HepG2 (cell line): ENCODE data around the gene ETFDH. TPM values are rescaled to one million over a fixed set of nuclear protein-coding genes. Genes with fewer than 3 reads are reported as not detected.

ENCODE experiments used
- ATAC-seq: fragments of 200-7000 bp; cut with Tn5 transposase; 3 replicates; pipeline ENCODE4 v1.9.1; 2020; ENCODE audit warnings: mild to moderate bottlenecking, moderate library complexity
- Bru-seq: library from RNA; stranded (reverse); fragments of 400-500 nt; gene quantifications from one replicate; lab custom pipeline; 2021; lab: Mats Ljungman, UMichigan
- BruChase-seq, 2 experiments: library from RNA; stranded (reverse); fragments of 400-500 nt; gene quantifications; one replicate each; lab custom pipeline; 2021; lab: Mats Ljungman, UMichigan
- BruUV-seq: library from RNA; stranded (reverse); fragments of 400-500 nt; replicated peaks from 2 replicates; lab custom pipeline; 2021; lab: Mats Ljungman, UMichigan
- CTCF ChIA-PET: fragments of 300-600 bp; formaldehyde crosslinking; extraction: SDS; loops from one replicate; lab custom pipeline; 2021; ENCODE audit warnings: low total read pairs, inconsistent platforms, low intra/inter-chr PET ratio; lab: Yijun Ruan, JAX
- POLR2A ChIA-PET: fragments of 350-600 bp; sonication (Branson Sonifier 250); formaldehyde crosslinking; loops from one replicate; lab custom pipeline; 2020; ENCODE audit warnings: antibody characterized with exemption, inconsistent platforms; lab: Yijun Ruan, JAX
- DNase-seq: peaks from one replicate; pipeline ENCODE4 v3.0.0-alpha.2; 2015; ENCODE audit warnings: low spot score
- FAIRE-seq: peaks from 3 replicates; lab custom pipeline; 2011; peaks lifted over from hg19 to GRCh38; lab: Jason Lieb, UNC
- H2AFZ ChIP-seq: one replicate; pipeline ENCODE4 v1.6.1; 2011; ENCODE audit warnings: low read length, inconsistent platforms
- H3K27ac ChIP-seq: fragments of 300-600 bp; 3 replicates; pipeline ENCODE4 v1.8.0; 2011; ENCODE audit warnings: mixed run types, mild to moderate bottlenecking, mixed read lengths, low read length, inconsistent platforms; ENCODE audit not compliant: insufficient read depth; ENCODE audit errors: extremely low read length
- H3K27me3 ChIP-seq, 2 experiments: fragments of 200-600 bp in 1 of 2; 2 replicates in 1 of 2; 3 replicates in 1 of 2; pipeline versions ENCODE4 v1.6.0 to v1.8.0; 2011; ENCODE audit warnings: low read length in 2 of 2, mild to moderate bottlenecking in 2 of 2, moderate library complexity in 2 of 2, inconsistent platforms in 1 of 2; ENCODE audit not compliant: insufficient read depth in 2 of 2, control insufficient read depth in 1 of 2
- H3K36me3 ChIP-seq, 2 experiments: fragments of 200-600 bp in 1 of 2; replicated peaks in 1 of 2; 2 replicates in 1 of 2; 3 replicates in 1 of 2; pipeline versions ENCODE4 v1.5.1 to v1.8.0; 2011; ENCODE audit warnings: low read length in 2 of 2, inconsistent platforms in 1 of 2; ENCODE audit not compliant: insufficient read depth in 2 of 2, control insufficient read depth in 1 of 2
- H3K4me1 ChIP-seq: 2 replicates; pipeline ENCODE4 v1.5.1; 2012; ENCODE audit warnings: low read length, inconsistent platforms; ENCODE audit not compliant: insufficient read depth
- H3K4me2 ChIP-seq: 2 replicates; pipeline ENCODE4 v1.6.0; 2011; ENCODE audit warnings: low read depth, low read length, inconsistent platforms
- H3K4me3 ChIP-seq, 3 experiments: fragments of 200-600 bp in 1 of 3; sonication (generic), shearing (Covaris generic) in 1 of 3; replicated peaks in 1 of 3; 2 replicates each; pipeline ENCODE4 v1.5.1; 2011 to 2016; ENCODE audit warnings: low read length in 3 of 3, inconsistent platforms in 2 of 3, low read depth in 2 of 3, mild to moderate bottlenecking in 2 of 3, control low read depth in 1 of 3, mixed read lengths in 1 of 3; ENCODE audit not compliant: insufficient read depth in 1 of 3
- H3K79me2 ChIP-seq: one replicate; pipeline ENCODE4 v1.6.1; 2011; ENCODE audit warnings: low read length, inconsistent platforms; ENCODE audit not compliant: insufficient read depth
- H3K9ac ChIP-seq: 2 replicates; pipeline ENCODE4 v1.6.0; 2011; ENCODE audit warnings: mild to moderate bottlenecking, low read depth, low read length, inconsistent platforms; ENCODE audit not compliant: insufficient read depth
- H3K9me3 ChIP-seq: 2 replicates; pipeline ENCODE4 v1.5.1; 2012; ENCODE audit warnings: mild to moderate bottlenecking, low read length
- H4K20me1 ChIP-seq: 2 replicates; pipeline ENCODE4 v1.6.0; 2011; ENCODE audit warnings: inconsistent platforms, mild to moderate bottlenecking, low read length, moderate library complexity; ENCODE audit not compliant: insufficient read depth
- ARNT2 ChIP-seq: sonication (generic); formaldehyde crosslinking; IDR thresholded peaks from 2 replicates; pipeline ENCODE4 v1.8.0; 2022; ENCODE audit warnings: mild to moderate bottlenecking, low read depth, missing genetic modification reagents, moderate library complexity
- ATM ChIP-seq: fragments of 450-650 bp; IDR thresholded peaks from 2 replicates; pipeline ENCODE4 v1.7.1; 2017; ENCODE audit warnings: mild to moderate bottlenecking, borderline replicate concordance
- FOXA3 ChIP-seq: IDR thresholded peaks from 2 replicates; pipeline ENCODE4 v1.6.1; 2016; ENCODE audit warnings: missing genetic modification reagents, missing compliant biosample characterization
- HDAC1 ChIP-seq: sonication (generic); formaldehyde crosslinking; IDR thresholded peaks from 2 replicates; pipeline ENCODE4 v1.5.1; 2020; ENCODE audit warnings: mild to moderate bottlenecking, missing genetic modification reagents
- HNRNPH1 ChIP-seq: fragments of 200-400 bp; formaldehyde crosslinking; optimal IDR thresholded peaks from 2 replicates; pipeline ENCODE3; 2017; ENCODE audit warnings: mild to moderate bottlenecking, low read depth, low read length
- NFRKB ChIP-seq: fragments of 450-650 bp; IDR thresholded peaks from 2 replicates; pipeline ENCODE4 v1.6.1; 2017
- SAFB2 ChIP-seq: sonication (generic); formaldehyde crosslinking; IDR thresholded peaks from 2 replicates; pipeline ENCODE4 v1.5.1; 2020; ENCODE audit warnings: missing genetic modification reagents, low read depth, mild to moderate bottlenecking, borderline replicate concordance
- ZFP1 ChIP-seq: IDR thresholded peaks from 2 replicates; pipeline ENCODE4 v1.6.1; 2016
- ZNF121 ChIP-seq: sonication (generic); formaldehyde crosslinking; IDR thresholded peaks from 2 replicates; pipeline ENCODE4 v1.5.0; 2020; ENCODE audit warnings: mild to moderate bottlenecking, missing genetic modification reagents
- ZNF563 ChIP-seq: sonication (generic); formaldehyde crosslinking; IDR thresholded peaks from 2 replicates; pipeline ENCODE4 v1.8.0; 2022; ENCODE audit warnings: mild to moderate bottlenecking, moderate library complexity, missing genetic modification reagents
- WGBS: methylation state at CpG from one replicate; pipeline ENCODE4 v1.1.6; 2017; ENCODE audit warnings: low lambda C conversion rate; 5-methylcytosine and 5-hydroxymethylcytosine counted together
- in situ Hi-C: cut with HindIII; loops from 2 replicates; pipeline ENCODE4 v1.10.0; 2017; ENCODE audit warnings: low pct_unique_long_range_greater_than_20kb; ENCODE audit not compliant: extremely low pct_ligation_motif_present
- intact Hi-C: fragments of 100-400 bp; cut with micrococcal nuclease; formaldehyde crosslinking; loops from one replicate; pipeline ENCODE4 v1.10.0; 2022; ENCODE audit not compliant: unreplicated experiment
- long read RNA-seq, 2 experiments: library from RNA in 1 of 2; library from polyadenylated mRNA in 1 of 2; stranded (forward) in 1 of 2; unstranded in 1 of 2; transcript quantifications; one replicate each; pipeline ENCODE4 v2.0.0, GENCODE V29; 2019 to 2022
- polyA minus RNA-seq, 3 experiments: library from RNA; depleted of rRNA, polyadenylated mRNA; stranded (reverse); fragments of >200 nt; gene quantifications; 2 replicates each; pipeline ENCODE4 v1.2.3, GENCODE V29; 2011; ENCODE audit warnings: low replicate concordance in 1 of 3
- polyA plus RNA-seq, 8 experiments: library from polyadenylated mRNA; depleted of rRNA in 3 of 8; stranded (reverse) in 7 of 8; unstranded in 1 of 8; fragments of >200 nt; fragmentation: Illumina TruSeq in 4 of 8; extraction: Trizol in 4 of 8; gene quantifications; 2 replicates each; pipeline versions ENCODE4 v1.2.1 to v1.2.3, GENCODE V29; 2011 to 2016; ENCODE audit warnings: low read depth in 4 of 8, missing spikeins in 1 of 8, mixed read lengths in 1 of 8; ENCODE audit not compliant: insufficient read depth in 1 of 8
- total RNA-seq, 5 experiments: library from RNA; depleted of rRNA; stranded (reverse); fragments of >200 nt; fragmentation: Illumina TruSeq; extraction: Trizol; gene quantifications; 2 replicates each; pipeline ENCODE4 v1.2.3, GENCODE V29; 2016; ENCODE audit warnings: low read depth in 1 of 5
- TF ChIP-seq, protein P1 (sequence below): sonication (generic); formaldehyde crosslinking; IDR thresholded peaks from 2 replicates; pipeline ENCODE4 v1.5.0; 2020; ENCODE audit warnings: mild to moderate bottlenecking, missing genetic modification reagents, borderline replicate concordance
- TF ChIP-seq, protein P2 (sequence below): sonication (generic); formaldehyde crosslinking; IDR thresholded peaks from 2 replicates; pipeline ENCODE4 v1.8.0; 2022; ENCODE audit warnings: mild to moderate bottlenecking, missing genetic modification reagents

The ETFDH gene
- total RNA-seq (2016; rRNA removed; fragmentation: Illumina TruSeq; extraction: Trizol) (13.5 and 14.7 TPM in 2 replicates), polyA plus RNA-seq (2011; rRNA removed) (15.3 and 17.8 TPM in 2 replicates), polyA minus RNA-seq (2011; rRNA and poly(A)+ RNA removed; ENCODE audit: low replicate concordance) (1.8 and 8.8 TPM in 2 replicates), Bru-seq, nascent RNA (percentile 54 among the genes with signal in this experiment), BruChase-seq, experiment 1, labeled RNA remaining after a 6-hour chase (percentile 61 among the genes with signal in this experiment), BruChase-seq, experiment 2, labeled RNA remaining after a 2-hour chase (percentile 59 among the genes with signal in this experiment)
- 1.3 and 2.5 TPM in 2 replicates for total RNA-seq (2016; cell fraction: cytosol; rRNA removed; fragmentation: Illumina TruSeq; extraction: Trizol; ENCODE audit: low read depth)
- total RNA-seq (2016; cell fraction: insoluble cytoplasmic fraction; rRNA removed; fragmentation: Illumina TruSeq; extraction: Trizol), result 13.3 and 15.5 TPM in 2 replicates
- total RNA-seq (2016; cell fraction: membrane; rRNA removed; fragmentation: Illumina TruSeq; extraction: Trizol), result 5.0 and 6.4 TPM in 2 replicates
- 9.4 and 10.2 TPM in 2 replicates for total RNA-seq (2016; cell fraction: nucleus; rRNA removed; fragmentation: Illumina TruSeq; extraction: Trizol)
- polyA plus RNA-seq (2011; cell fraction: cytosol; rRNA removed), result 8.7 and 14.2 TPM in 2 replicates
- polyA plus RNA-seq (2011; cell fraction: nucleus; rRNA removed), result 16.8 and 22.3 TPM in 2 replicates
- 14.6 and 17.9 TPM in 2 replicates for polyA plus RNA-seq (2012)
- polyA plus RNA-seq (2016; cell fraction: cytosol; fragmentation: Illumina TruSeq; extraction: Trizol; ENCODE audit: low read depth), result 1.8 and 2.1 TPM in 2 replicates
- 12.4 and 13.8 TPM in 2 replicates for polyA plus RNA-seq (2016; cell fraction: insoluble cytoplasmic fraction; fragmentation: Illumina TruSeq; extraction: Trizol; ENCODE audit: low read depth)
- 2.8 and 4.3 TPM in 2 replicates for polyA plus RNA-seq (2016; cell fraction: membrane; fragmentation: Illumina TruSeq; extraction: Trizol; ENCODE audit: low read depth)
- polyA plus RNA-seq (2016; cell fraction: nucleus; fragmentation: Illumina TruSeq; extraction: Trizol; ENCODE audit: insufficient read depth, low read depth), result 14.5 and 18.5 TPM in 2 replicates
- polyA minus RNA-seq (2011; cell fraction: cytosol; rRNA and poly(A)+ RNA removed), result 8.0 and 13.9 TPM in 2 replicates
- polyA minus RNA-seq (2011; cell fraction: nucleus; rRNA and poly(A)+ RNA removed), result 19.4 and 23.9 TPM in 2 replicates
- long read RNA-seq, experiment 1, transcript ETFDH-206 (13 exons, 3,282 nt), result major isoform, 7 of 13 reads
- long read RNA-seq, experiment 1, partial matches to known transcripts, result 2 of 13 reads
- long read RNA-seq, experiment 1, other reads (novel, unspliced or antisense), result 1 of 13 reads
- long read RNA-seq, experiment 2, transcript ETFDH-206 (13 exons, 3,282 nt), result major isoform, 7 of 14 reads
- long read RNA-seq, experiment 2, partial matches to known transcripts, result 5 of 14 reads
- long read RNA-seq, experiment 2, other reads (novel, unspliced or antisense), result 2 of 14 reads

DNA sequence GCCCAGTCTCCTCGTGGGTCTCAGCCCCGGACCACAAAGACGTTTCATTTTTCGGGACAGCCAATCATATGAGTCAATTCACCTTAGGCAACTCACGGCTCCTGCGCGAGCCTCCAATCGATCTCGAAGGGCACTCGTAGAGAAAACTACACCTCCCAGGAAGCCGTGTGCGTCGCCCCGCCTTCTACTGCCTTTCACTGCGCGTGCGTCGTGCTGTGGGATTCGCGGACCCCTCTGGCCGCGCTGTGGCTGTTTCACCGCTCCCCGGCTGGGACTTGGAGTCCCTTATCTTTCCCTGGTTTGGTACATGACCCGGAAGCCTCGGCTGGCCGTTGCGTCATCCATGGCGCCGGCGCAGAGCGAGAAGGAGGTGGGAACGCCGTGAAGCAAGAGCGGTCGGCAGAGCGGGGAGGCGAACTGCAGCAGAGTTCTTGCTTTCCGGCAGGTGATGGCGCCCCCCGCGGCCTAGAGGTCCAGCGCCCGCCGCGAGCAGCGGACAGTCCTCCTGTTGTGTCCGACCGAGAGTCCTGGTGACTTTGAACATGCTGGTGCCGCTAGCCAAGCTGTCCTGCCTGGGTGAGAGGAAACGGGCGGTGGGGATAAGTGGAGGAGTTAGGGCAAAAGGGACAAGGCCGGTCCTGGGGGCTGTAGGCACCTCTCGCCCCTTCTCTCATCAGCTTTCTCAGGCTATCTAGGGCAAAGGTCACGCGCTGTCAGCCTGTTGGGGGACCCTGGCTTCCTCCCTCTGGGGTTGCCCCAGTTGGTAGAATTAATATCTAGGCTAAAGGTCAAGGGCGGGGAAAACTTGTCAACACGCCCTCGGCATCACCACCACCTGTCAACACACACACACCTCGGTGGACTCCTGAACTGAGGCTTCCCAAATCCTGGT, at the start of gene ETFDH:
Gene ETFDH, plus strand, starts transcription at position 382 of the 892 bp plus-strand sequence. Its CDS starts 161 bp downstream, at position 543.
- H3K79me2 ChIP-seq, result peaks cover 26% of the 10 kb centered on the region
- H3K4me3 ChIP-seq, result peak within 1 kb of the TSS; percentile 80 to 90 (median 83)
- no peaks in the 10 kb centered on the region for H3K9me3 ChIP-seq
- H3K27me3 ChIP-seq, result no peaks in the 10 kb centered on the region
- no peaks in the 10 kb centered on the region for H3K36me3 ChIP-seq
- intact Hi-C loops (loop anchor here (1.0 to 5.0 kb wide), 3 partner anchors 51 to 175 kb away; partner anchors contain the start of genes FNIP2 and PPID), in situ Hi-C loops (no loop called here)
- no peaks in the 10 kb centered on the region for H4K20me1 ChIP-seq
- peak; percentile 87 for ATAC-seq
- peak; percentile 99 for DNase-seq
- WGBS, result 0% methylated on average over 22 of the region's 60 CpGs
- peak within 1 kb of the TSS; percentile 90 for H3K27ac ChIP-seq
- FAIRE-seq, result peak; percentile 81
- H2AFZ ChIP-seq, result peak within 1 kb of the TSS; percentile 32
- BruUV-seq, result TSS peak; percentile 79
- ChIA-PET CTCF (no interaction called here), POLR2A (no interaction called here)
- peak within 1 kb of the TSS; percentile 86 for H3K4me2 ChIP-seq
- H3K9ac ChIP-seq, result peak within 1 kb of the TSS; percentile 70
- peaks cover 28% of the 10 kb centered on the region for H3K4me1 ChIP-seq
- TF ChIP-seq ZNF121 (peak; percentile 76), ATM (no peak), ZFP1 (CRISPR knock-in tag) (peak; percentile 95), ARNT2 (CRISPR knock-in tag) (peak; percentile 82), ZNF563 (peak; percentile 54; the same call in 1 of the 2 replicates), HDAC1 (CRISPR knock-in tag) (peak; percentile 76), HNRNPH1 (no peak), NFRKB (no peak), FOXA3 (CRISPR knock-in tag) (peak; percentile 72), SAFB2 (CRISPR knock-in tag) (0 out of 2 replicates have a peak, but pooled peaks have one; percentile 14)
- TF ChIP-seq, protein P1, sequence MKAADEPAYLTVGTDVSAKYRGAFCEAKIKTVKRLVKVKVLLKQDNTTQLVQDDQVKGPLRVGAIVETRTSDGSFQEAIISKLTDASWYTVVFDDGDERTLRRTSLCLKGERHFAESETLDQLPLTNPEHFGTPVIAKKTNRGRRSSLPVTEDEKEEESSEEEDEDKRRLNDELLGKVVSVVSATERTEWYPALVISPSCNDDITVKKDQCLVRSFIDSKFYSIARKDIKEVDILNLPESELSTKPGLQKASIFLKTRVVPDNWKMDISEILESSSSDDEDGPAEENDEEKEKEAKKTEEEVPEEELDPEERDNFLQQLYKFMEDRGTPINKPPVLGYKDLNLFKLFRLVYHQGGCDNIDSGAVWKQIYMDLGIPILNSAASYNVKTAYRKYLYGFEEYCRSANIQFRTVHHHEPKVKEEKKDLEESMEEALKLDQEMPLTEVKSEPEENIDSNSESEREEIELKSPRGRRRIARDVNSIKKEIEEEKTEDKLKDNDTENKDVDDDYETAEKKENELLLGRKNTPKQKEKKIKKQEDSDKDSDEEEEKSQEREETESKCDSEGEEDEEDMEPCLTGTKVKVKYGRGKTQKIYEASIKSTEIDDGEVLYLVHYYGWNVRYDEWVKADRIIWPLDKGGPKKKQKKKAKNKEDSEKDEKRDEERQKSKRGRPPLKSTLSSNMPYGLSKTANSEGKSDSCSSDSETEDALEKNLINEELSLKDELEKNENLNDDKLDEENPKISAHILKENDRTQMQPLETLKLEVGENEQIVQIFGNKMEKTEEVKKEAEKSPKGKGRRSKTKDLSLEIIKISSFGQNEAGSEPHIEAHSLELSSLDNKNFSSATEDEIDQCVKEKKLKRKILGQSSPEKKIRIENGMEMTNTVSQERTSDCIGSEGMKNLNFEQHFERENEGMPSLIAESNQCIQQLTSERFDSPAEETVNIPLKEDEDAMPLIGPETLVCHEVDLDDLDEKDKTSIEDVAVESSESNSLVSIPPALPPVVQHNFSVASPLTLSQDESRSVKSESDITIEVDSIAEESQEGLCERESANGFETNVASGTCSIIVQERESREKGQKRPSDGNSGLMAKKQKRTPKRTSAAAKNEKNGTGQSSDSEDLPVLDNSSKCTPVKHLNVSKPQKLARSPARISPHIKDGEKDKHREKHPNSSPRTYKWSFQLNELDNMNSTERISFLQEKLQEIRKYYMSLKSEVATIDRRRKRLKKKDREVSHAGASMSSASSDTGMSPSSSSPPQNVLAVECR (CRISPR knock-in tag), result peak; percentile 85
- TF ChIP-seq, protein P2, sequence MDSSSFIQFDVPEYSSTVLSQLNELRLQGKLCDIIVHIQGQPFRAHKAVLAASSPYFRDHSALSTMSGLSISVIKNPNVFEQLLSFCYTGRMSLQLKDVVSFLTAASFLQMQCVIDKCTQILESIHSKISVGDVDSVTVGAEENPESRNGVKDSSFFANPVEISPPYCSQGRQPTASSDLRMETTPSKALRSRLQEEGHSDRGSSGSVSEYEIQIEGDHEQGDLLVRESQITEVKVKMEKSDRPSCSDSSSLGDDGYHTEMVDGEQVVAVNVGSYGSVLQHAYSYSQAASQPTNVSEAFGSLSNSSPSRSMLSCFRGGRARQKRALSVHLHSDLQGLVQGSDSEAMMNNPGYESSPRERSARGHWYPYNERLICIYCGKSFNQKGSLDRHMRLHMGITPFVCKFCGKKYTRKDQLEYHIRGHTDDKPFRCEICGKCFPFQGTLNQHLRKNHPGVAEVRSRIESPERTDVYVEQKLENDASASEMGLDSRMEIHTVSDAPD (CRISPR knock-in tag), result peak; percentile 85; the same call in 1 of the 2 replicates
